GM13977 (cell line): ENCODE data around the gene GPR139.

ENCODE experiments used
- DNase-seq: peaks from one replicate; pipeline ENCODE4 v3.0.0; 2012; ENCODE audit warnings: low spot score
- CTCF ChIP-seq: IDR thresholded peaks from 2 replicates; pipeline ENCODE4 v1.5.1; 2012; ENCODE audit warnings: mild to moderate bottlenecking, control low read depth; ENCODE audit not compliant: insufficient read depth; ENCODE audit errors: extremely low read depth, missing control alignments
- in situ Hi-C: fragments of 300-500 bp; cut with MboI; formaldehyde crosslinking; loops from one replicate; pipeline ENCODE4 v1.12.0; 2022; ENCODE audit warnings: low sequenced_read_pairs, low pct_unique_long_range_greater_than_20kb, mixed read lengths, inconsistent platforms; ENCODE audit not compliant: unreplicated experiment

Gene GPR139

GRCh38 chr16:20073203-20074098 is at the start of gene GPR139:
GPR139 (minus strand) TSS chr16:20073890; CDS start chr16:20073616, 274 bp downstream.
- no peak for TF ChIP-seq CTCF
- in situ Hi-C loops, result no loop called here
- no peak for DNase-seq

DNA sequence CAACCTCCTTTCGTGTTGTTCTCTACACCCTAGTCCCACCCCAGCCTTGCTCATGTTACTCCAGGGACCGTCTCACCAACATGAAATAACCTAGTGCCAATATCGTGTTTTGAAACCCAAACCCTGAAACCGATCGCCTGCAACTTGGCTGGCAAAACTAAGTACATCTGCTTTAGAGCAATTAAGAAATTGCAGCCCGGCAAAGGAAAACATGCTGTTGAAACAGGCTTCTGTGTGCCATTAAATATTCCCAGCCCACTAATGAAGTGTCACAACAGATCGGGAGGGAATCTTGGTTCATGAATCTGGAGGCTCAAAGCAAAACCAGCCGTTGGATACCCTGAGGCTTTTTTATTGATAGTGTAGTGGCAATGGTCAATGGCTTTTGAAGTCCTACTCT is 48.3 kb upstream of the GPR139 start:
- DNase-seq, result no peak
- no peak for TF ChIP-seq CTCF
- in situ Hi-C loops, result no loop called here

- in situ Hi-C loops, result no loop called here
Measured at GRCh38 chr16:20114356-20114755, 40.7 kb upstream of the GPR139 start.

DNA sequence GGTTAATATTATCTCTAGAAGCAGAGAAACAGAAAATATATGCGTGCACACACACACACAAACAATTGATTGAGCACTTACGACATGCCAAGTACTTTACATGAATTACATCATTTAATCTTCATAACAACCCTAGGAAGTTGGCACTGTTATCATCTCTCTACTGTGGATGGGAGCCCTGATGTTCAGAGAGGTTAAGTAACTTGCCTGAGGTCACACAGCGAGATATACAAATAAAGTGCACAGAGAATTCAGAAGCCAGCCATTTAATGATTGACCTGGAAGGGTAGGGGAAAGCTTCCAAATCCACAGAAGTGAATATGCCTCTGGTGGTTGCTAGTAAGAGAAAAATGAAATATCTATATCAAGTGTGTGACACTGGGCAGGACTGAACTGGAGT is 37.5 kb upstream of the GPR139 start:
- in situ Hi-C loops, result no loop called here
- no peak for TF ChIP-seq CTCF
- DNase-seq, result no peak

More at GRCh38 chr16:20114356-20114755, 40.7 kb upstream of the GPR139 start:
- TF ChIP-seq CTCF, result no peak
- DNase-seq, result no peak

DNA sequence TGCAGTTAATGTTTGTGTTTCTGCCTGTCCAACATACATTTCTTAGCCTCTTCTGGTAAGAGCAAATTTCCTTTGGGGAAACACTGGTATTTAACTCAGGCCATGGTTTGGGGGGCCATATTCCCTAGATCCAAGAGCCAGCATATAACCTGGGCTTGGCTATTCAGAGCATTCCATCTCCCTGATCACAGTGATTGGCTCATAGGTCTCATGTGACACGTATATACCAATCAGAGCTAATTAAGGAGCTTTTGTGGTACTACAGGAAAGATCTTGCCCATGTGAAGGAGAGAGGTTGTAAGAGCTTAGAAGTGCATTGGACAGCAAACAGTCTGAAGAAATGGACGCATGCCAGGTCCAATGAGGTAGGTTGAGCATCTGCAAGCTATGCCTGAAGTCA is 33.4 kb upstream of the GPR139 start:
- no peak for DNase-seq
- in situ Hi-C loops, result no loop called here
- no peak for TF ChIP-seq CTCF

GRCh38 chr16:20104563-20105183 is 31.0 kb upstream of the GPR139 start:
- in situ Hi-C loops, result no loop called here
- DNase-seq, result no peak
- no peak for TF ChIP-seq CTCF
